Activated T-cell treated with anti-CD3 and anti-CD28 coated beads, Interleukin-2, amount 50 U/mL, for 72 hours (primary cell): ENCODE data around the gene GPR3. TPM values are rescaled to one million over a fixed set of nuclear protein-coding genes. Genes with fewer than 3 reads are reported as not detected.
"Not testable (repeated sequence)": the region's sequence is repeated elsewhere in the genome, so short reads cannot be mapped to it uniquely, and the experiment has no call there.

Source experiments
- ATAC-seq, 2 donors: fragments of 150-1000 bp; cut with Tn5 transposase; replicated peaks in 1 of 2; 2 replicates each; pipeline ENCODE4 v1.10.0; 2021; ENCODE audit warnings: moderate library complexity in 2 of 2, mild to moderate bottlenecking in 1 of 2
- DNase-seq, 2 donors: peaks; one replicate each; pipeline ENCODE4 v3.0.0; 2021 to 2022; ENCODE audit warnings: mixed read lengths in 1 of 2
- H3K27ac Mint-ChIP-seq: one replicate; pipeline ENCODE4 v1.8.0; 2022; ENCODE audit warnings: mild to moderate bottlenecking, moderate library complexity, mixed read lengths
- H3K27me3 Mint-ChIP-seq: one replicate; pipeline ENCODE4 v1.8.0; 2022; ENCODE audit warnings: low read depth, mixed read lengths
- H3K36me3 Mint-ChIP-seq, 2 donors: one replicate each; pipeline ENCODE4 v1.8.0; 2022; ENCODE audit warnings: mixed read lengths in 2 of 2, mild to moderate bottlenecking in 1 of 2; ENCODE audit not compliant: insufficient read depth in 2 of 2
- H3K4me1 Mint-ChIP-seq: one replicate; pipeline ENCODE4 v1.8.0; 2022; ENCODE audit warnings: low read depth, mixed read lengths
- H3K4me3 Mint-ChIP-seq, 2 donors: one replicate each; pipeline ENCODE4 v1.8.0; 2022; ENCODE audit warnings: mild to moderate bottlenecking in 2 of 2, mixed read lengths in 2 of 2, moderate library complexity in 2 of 2
- H3K9me3 Mint-ChIP-seq, 2 donors: one replicate each; pipeline ENCODE4 v1.8.0; 2022; ENCODE audit warnings: mixed read lengths in 2 of 2
- total RNA-seq, 2 donors: library from RNA; stranded (reverse); gene quantifications; one replicate each; pipeline ENCODE4 v1.2.3, GENCODE V29; 2022

The GPR3 gene
- total RNA-seq, 2 donors from 2014 or later: 0.81 to 0.91 TPM

DNA sequence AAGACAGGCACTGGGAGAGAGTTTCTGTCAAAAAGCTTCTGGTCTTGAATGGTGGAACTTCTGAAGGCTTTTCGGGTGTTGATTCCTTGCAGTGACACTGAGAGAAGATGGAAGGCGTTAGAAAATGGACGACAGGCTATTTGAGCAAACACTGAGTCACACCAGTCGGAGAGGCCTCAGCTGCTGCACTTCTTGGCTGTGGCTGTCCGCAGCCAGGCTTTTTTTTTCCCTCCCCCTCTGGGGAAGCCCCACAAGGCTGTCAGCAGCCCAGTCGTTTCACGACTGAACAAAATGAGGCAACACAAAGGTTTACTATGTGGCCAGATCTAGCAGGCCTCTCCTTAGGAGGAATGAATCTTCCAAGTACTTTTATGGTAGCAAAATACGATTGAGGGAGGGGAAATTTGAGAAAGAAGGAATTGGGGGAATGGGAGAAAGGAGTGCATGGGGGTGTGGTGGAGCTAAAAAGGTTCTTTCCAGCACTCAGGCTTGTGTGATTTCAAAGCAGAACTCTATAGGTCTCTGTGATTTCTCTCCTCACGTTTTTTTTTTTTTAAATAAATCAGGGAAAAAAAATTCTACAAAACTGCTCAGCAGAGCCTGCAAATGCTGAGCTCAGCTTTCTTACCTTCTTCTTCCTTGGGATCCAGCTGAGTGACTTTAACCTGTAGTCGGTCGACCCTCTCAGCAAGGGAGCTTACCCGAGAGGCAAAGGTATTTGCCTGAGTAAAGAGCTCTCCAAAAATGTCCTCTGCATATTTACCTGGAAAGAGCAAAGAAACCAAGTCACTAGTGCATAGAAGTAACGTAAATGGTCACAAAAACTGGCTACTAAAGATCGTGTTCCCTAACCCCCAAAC lies 26.1 kb downstream of the GPR3 start:
- Mint-ChIP-seq H3K36me3 (peaks cover 7 to 22% of the 10 kb centered on the region in 2 donors), H3K27me3 (no peaks in the 10 kb centered on the region), H3K4me1 (peaks cover 67% of the 10 kb centered on the region), H3K27ac (peak overlapping the region; percentile 92), H3K9me3 (no peaks in the 10 kb centered on the region), H3K4me3 (peak overlapping the region; percentile 6 to 82)
- ATAC-seq: peak; percentile 98
- peak; percentile 82 to 88 for DNase-seq

DNA sequence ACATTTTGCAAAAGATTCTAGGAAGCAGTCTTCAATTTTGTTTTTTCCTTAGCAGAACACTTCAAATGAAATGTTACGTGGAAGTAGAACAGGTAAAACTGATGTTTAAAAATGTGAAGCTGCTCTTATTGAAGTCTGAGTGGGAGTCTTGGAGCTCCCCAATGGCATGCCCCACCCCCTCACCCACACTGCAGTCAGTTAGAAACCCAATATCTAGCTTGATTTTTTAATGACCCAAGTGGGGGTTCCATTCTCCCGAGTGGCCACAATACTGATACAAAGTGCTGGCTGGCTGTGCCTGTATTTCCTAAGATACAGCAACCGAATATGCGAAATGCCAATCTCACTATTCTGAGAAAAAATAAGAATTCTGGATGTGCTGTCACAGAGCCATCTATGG lies 31.3 kb downstream of the GPR3 start:
- Mint-ChIP-seq H3K4me1 (peaks cover 76% of the 10 kb centered on the region), H3K9me3 (no peaks in the 10 kb centered on the region), H3K27me3 (no peaks in the 10 kb centered on the region), H3K36me3 (peaks cover 0 to 8% of the 10 kb centered on the region in 2 donors), H3K4me3 (no peak overlapping the region), H3K27ac (no peak overlapping the region)
- DNase-seq (no peak), ATAC-seq (no peak)

DNA sequence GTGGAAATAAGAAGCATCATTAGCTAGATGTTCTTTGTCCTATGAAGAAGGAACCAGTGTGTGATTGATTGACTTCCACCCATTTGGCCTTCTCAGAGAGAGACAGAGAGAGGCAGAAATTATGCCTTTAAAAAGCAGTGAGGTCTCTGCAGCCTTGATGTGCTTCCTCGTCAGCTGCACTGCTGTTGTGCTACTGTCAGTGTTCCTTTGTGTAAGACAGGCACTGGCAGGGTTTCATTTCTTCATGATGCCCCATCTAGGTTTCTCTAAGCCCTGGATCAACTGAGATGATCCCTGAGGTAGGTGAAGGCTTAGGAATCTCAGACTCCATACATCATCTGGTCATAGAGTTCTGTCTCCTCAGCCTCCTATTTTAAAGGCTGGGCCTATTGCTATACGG lies 34.9 kb downstream of the GPR3 start:
- Mint-ChIP-seq H3K9me3 (no peaks in the 10 kb centered on the region), H3K27ac (peak overlapping the region; percentile 93), H3K36me3 (peaks cover 0 to 8% of the 10 kb centered on the region in 2 donors), H3K4me3 (peak overlapping the region in 1 of 2 donors; percentile 90), H3K4me1 (peaks cover 78% of the 10 kb centered on the region), H3K27me3 (no peaks in the 10 kb centered on the region)
- ATAC-seq (no peak), DNase-seq (no peak)

DNA sequence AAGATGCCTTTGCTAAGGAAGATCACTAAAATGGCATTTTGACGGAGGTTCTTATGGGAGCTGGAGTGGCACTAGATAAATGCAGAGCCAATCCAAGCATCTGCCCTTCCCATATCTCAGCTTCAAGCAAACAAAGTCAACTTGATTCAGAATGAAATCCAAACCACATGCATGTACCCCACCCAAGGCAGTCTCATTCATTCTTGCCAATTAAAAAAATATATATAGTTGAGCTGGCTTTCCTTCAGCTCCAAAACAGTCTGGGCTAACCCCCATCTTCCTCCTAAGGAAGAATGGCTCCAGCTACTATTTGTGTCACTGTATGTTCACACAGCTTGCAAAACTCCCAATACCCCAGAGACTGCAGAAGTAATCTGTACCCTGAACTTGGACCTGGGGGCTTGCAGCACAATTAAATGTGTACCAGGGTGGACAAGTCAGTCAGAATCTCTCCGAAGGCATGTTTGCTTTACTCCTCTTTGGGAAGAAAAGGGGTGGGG lies 35.4 kb downstream of the GPR3 start:
- peaks cover 72% of the 10 kb centered on the region for H3K4me1 Mint-ChIP-seq
- ATAC-seq: no peak
- no peaks in the 10 kb centered on the region for H3K27me3 Mint-ChIP-seq
- H3K36me3 Mint-ChIP-seq: peaks cover 0 to 8% of the 10 kb centered on the region in 2 donors
- peak overlapping the region; percentile 90 for H3K4me3 Mint-ChIP-seq
- H3K27ac Mint-ChIP-seq: peak overlapping the region; percentile 93
- H3K9me3 Mint-ChIP-seq: no peaks in the 10 kb centered on the region
- DNase-seq: no peak

DNA sequence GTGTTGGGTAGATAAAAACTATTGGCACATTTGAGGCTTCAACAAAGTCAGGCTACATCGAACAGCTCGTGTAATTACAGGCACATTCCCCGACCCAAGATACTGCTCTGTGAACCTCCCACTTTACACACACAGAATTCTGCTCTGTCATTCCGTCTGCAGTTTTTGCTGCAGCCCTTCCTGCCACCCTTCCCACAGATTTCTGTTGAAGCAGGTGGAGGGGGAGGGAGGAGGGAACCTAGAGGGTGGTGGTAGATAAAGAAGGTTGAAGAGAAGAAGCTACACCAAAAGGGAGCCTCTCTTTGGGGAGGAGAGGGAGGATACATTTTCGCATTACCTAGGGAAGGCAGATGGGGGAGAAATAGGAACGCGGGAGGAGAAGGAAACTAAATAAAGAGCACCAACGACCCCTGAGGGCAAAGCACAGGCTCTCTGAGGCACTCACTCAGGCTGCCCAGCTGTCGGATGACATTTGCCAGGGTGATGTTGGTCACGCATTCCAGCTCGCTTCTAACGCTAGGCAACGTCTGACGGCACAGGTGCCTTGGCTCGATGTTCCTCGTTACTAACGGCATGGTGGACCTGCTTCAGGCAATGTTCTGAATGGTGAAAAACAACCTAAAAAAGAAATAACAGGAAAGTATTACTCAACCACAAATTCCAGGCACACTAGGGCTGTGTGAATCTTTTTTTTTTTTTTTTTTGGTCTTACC lies 36.0 kb downstream of the GPR3 start:
- Mint-ChIP-seq H3K36me3 (peaks cover 0 to 8% of the 10 kb centered on the region in 2 donors), H3K4me3 (peak overlapping the region; percentile 90), H3K9me3 (no peaks in the 10 kb centered on the region), H3K4me1 (peaks cover 71% of the 10 kb centered on the region), H3K27ac (peak overlapping the region; percentile 93), H3K27me3 (no peaks in the 10 kb centered on the region)
- ATAC-seq: peak; percentile 66 to 67
- no peak for DNase-seq

GRCh38 chr1:27429029-27429425 lies 36.6 kb downstream of the GPR3 start:
- Mint-ChIP-seq H3K36me3 (peaks cover 0 to 8% of the 10 kb centered on the region in 2 donors), H3K9me3 (no peaks in the 10 kb centered on the region), H3K27ac (peak overlapping the region; percentile 93), H3K4me1 (peaks cover 71% of the 10 kb centered on the region), H3K27me3 (no peaks in the 10 kb centered on the region), H3K4me3 (peak overlapping the region; percentile 90)
- ATAC-seq (no peak), DNase-seq (no peak)

DNA sequence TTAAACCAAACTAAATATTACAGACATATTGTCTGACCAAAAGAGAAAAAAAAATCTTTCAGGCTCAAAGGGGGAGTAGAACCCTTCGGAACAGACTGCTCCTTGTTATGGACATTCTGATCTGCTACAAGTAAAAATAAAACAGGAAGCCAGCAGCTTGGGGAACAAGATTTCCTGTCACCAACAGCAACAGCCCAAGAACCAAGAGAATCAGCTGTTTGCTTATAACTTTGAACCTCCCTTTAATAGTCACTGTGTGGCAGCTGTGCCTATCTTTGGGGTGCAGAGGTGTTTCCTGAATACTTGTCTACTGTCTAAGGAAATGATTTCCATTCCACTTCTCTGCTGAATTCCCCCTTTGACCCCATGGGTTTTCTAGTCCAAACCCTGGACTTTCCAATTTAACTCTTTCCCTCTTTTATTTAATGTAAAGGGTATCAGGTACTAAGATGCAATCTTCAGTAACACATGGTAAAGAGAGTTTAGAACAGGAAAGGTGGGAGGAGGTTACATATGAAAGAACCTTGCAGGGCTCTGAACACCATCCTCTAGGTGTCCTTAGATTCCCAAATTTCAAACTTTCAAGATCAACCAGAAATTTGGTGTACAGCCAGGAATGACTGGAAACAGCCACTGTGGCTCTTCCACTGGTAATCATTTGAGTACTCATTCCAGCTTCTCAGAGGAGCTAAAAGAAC lies 38.6 kb downstream of the GPR3 start:
- H3K36me3 Mint-ChIP-seq: peaks cover 0 to 6% of the 10 kb centered on the region in 2 donors
- H3K9me3 Mint-ChIP-seq: no peaks in the 10 kb centered on the region
- H3K4me1 Mint-ChIP-seq: peaks cover 77% of the 10 kb centered on the region
- peak overlapping the region; percentile 92 for H3K27ac Mint-ChIP-seq
- H3K4me3 Mint-ChIP-seq: peak overlapping the region; percentile 15 to 71
- no peak for DNase-seq
- ATAC-seq: peak; percentile 30
- no peaks in the 10 kb centered on the region for H3K27me3 Mint-ChIP-seq

DNA sequence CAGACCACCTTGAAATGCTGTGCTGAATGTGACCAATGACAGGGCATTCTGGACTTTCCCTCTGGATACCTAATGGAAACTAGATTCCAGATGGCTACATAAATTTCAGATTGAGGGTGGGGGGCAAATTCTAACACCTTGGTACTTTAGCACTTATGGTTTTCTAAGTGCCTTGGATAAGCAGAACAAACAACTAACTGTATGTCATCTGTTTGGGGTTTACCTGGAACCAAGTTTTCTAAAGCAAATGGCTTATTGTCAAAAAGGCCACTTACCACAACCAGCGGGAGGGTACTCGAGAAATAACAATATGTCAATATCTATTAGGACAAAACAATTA lies 39.1 kb downstream of the GPR3 start:
- ATAC-seq (no peak), DNase-seq (no peak)
- H3K27me3 Mint-ChIP-seq: no peaks in the 10 kb centered on the region
- H3K4me3 Mint-ChIP-seq: peak overlapping the region in 1 of 2 donors; percentile 71
- H3K36me3 Mint-ChIP-seq: peaks cover 0 to 4% of the 10 kb centered on the region in 2 donors
- no peaks in the 10 kb centered on the region for H3K9me3 Mint-ChIP-seq
- H3K27ac Mint-ChIP-seq: peak overlapping the region; percentile 92
- H3K4me1 Mint-ChIP-seq: peaks cover 82% of the 10 kb centered on the region

DNA sequence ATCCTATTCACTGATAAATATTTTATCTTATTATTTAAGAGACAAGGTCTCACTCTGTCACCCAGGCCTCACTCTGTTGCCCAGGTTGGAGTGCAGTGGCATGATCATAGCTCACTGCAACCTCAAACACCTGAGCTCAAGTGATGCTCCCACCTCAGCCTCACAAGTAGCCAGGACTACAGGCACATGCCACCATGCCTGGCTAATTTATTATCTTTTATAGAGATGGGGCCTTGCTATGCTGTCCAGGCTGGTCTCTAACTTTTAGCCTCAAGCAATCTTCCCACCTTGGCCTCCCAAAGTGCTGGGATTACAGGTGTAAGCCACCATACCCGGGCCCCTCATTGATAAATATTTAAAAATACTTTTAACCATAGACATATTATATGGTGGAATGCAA lies 40.3 kb downstream of the GPR3 start:
- H3K4me3 Mint-ChIP-seq, H3K36me3 Mint-ChIP-seq, H3K27me3 Mint-ChIP-seq, H3K27ac Mint-ChIP-seq, ATAC-seq, H3K9me3 Mint-ChIP-seq, DNase-seq: not testable (repeated sequence)
- H3K4me1 Mint-ChIP-seq: peaks cover 82% of the 10 kb centered on the region

DNA sequence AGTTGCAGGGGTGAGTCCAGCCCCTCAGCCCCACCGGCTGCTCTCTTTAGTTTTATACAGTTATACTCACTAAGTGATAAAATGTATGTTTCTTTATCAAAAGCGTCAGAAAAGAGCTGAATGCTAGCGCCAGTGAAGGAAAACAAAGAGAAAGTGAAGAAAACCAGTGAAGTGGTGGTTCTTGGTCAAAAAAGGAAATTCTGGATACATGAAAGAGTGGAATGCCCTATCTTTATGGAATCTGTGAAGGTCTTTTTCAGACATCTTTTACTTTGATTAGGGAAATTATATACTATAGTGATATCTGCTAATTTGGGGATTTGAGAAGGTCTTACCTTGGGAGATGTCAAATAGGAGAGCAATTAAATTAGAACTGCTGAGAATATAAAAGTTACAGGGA lies 41.3 kb downstream of the GPR3 start:
- Mint-ChIP-seq H3K4me1 (peaks cover 80% of the 10 kb centered on the region), H3K9me3 (no peaks in the 10 kb centered on the region), H3K4me3 (no peak overlapping the region), H3K27me3 (no peaks in the 10 kb centered on the region), H3K36me3 (peaks cover 0 to 2% of the 10 kb centered on the region in 2 donors), H3K27ac (peak overlapping the region; percentile 49)
- ATAC-seq (no peak), DNase-seq (no peak)

DNA sequence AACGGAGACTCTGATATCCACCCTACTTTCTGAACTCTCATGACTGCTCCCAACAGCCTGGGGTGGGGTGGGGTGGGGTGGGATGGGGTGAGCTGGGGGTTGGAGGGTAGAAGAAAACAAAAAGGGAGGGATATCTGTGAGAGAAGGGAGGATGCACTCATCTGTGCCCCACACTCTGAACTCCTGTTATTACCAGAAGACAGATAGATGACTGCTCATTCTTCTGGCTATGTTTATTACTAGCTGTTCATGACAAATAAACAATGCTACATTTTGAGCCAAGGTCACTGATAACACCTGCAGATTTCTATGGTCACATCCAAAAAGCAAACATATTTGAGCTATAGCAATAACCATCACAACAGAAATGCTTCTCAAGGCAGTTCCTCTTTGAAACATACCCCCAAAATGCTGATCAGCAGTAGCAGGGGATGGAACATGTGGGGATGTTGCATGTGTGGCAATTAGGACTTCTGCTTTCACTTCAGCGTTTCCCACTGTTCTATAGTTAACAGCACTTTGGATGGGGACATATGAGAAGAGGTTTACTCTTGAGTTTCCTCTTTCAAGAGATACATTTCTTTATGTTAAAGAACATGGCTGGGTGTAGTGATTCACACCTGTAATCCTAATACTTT lies 43.3 kb downstream of the GPR3 start:
- ATAC-seq (peak in 1 of 2 donors; percentile 41), DNase-seq (no peak)
- H3K27ac Mint-ChIP-seq: peak overlapping the region; percentile 96
- peak overlapping the region; percentile 46 to 64 for H3K4me3 Mint-ChIP-seq
- no peaks in the 10 kb centered on the region for H3K27me3 Mint-ChIP-seq
- H3K4me1 Mint-ChIP-seq: peaks cover 75% of the 10 kb centered on the region
- peaks cover 0 to 8% of the 10 kb centered on the region in 2 donors for H3K36me3 Mint-ChIP-seq
- peaks cover 0 to 2% of the 10 kb centered on the region in 2 donors for H3K9me3 Mint-ChIP-seq
